Nucleus accumbens (tissue), 56 donors: ENCODE measurements around the gene SURF1.
"Not testable (repeated sequence)": the region's sequence is repeated elsewhere in the genome, so short reads cannot be mapped to it uniquely, and the experiment has no call there.

Experiments used
- DNase-seq, 56 donors: peaks; one replicate each; lab custom pipeline; 2025; lab: John Stamatoyannopoulos, UW

SURF1 gene

GRCh38 chr9:133356391-133357091 lies at the start of gene SURF1, which contains the start of gene SURF2:
TSS of gene SURF1 (minus strand) at chr9:133356487. CDS start at chr9:133356453, 34 bp downstream.
TSS of gene SURF2 (plus strand) at chr9:133356550. CDS start at chr9:133356593, 43 bp downstream.
- peak in 54 of 56 donors; percentile 13 to 90 (median 70) for DNase-seq

- no peak for DNase-seq
Measured at GRCh38 chr9:133405508-133406438, 49.5 kb upstream of the SURF1 start.

GRCh38 chr9:133404454-133405002 lies 48.2 kb upstream of the SURF1 start:
- DNase-seq = no peak

GRCh38 chr9:133403766-133404453 lies 47.6 kb upstream of the SURF1 start:
- no peak for DNase-seq

GRCh38 chr9:133402689-133403088 lies 46.4 kb upstream of the SURF1 start:
- DNase-seq = no peak

GRCh38 chr9:133401588-133401987 lies 45.3 kb upstream of the SURF1 start:
- DNase-seq = no peak

GRCh38 chr9:133400292-133400691 lies 44.0 kb upstream of the SURF1 start:
- no peak for DNase-seq

GRCh38 chr9:133397895-133398294 lies 41.6 kb upstream of the SURF1 start:
- no peak for DNase-seq

GRCh38 chr9:133397370-133397769 lies 41.1 kb upstream of the SURF1 start:
- no peak for DNase-seq

GRCh38 chr9:133396952-133397351 lies 40.7 kb upstream of the SURF1 start:
- DNase-seq = no peak

- DNase-seq = no peak
Measured at GRCh38 chr9:133394687-133395271, 38.5 kb upstream of the SURF1 start.

- DNase-seq = no peak
Measured at GRCh38 chr9:133393399-133393798, 37.1 kb upstream of the SURF1 start.

- not testable (repeated sequence) for DNase-seq
Measured at GRCh38 chr9:133392308-133392707, 36.0 kb upstream of the SURF1 start.

- not testable (repeated sequence) for DNase-seq
Measured at GRCh38 chr9:133391449-133391848, 35.2 kb upstream of the SURF1 start.

- no peak for DNase-seq
Measured at GRCh38 chr9:133390713-133391112, 34.4 kb upstream of the SURF1 start.

GRCh38 chr9:133389562-133389961 lies 33.3 kb upstream of the SURF1 start:
- no peak for DNase-seq

GRCh38 chr9:133389025-133389557 lies 32.8 kb upstream of the SURF1 start:
- no peak for DNase-seq

GRCh38 chr9:133387680-133388079 lies 31.4 kb upstream of the SURF1 start:
- no peak for DNase-seq

- DNase-seq = no peak
Measured at GRCh38 chr9:133386338-133386737, 30.1 kb upstream of the SURF1 start.

- no peak for DNase-seq
Measured at GRCh38 chr9:133385452-133385851, 29.2 kb upstream of the SURF1 start.
